Natural killer cell (primary cell): Measurements from ENCODE around the gene ZNF438. TPM values are rescaled to one million over a fixed set of nuclear protein-coding genes. Genes with fewer than 3 reads are reported as not detected.

Experiments used
- ATAC-seq, 3 donors: fragments of 150-1000 bp in 2 of 3; fragments of 200-7000 bp in 1 of 3; cut with Tn5 transposase; 1 replicate in 1 of 3; 2 replicates in 2 of 3; pipeline ENCODE4 v1.10.0; 2021; ENCODE audit warnings: mild to moderate bottlenecking in 2 of 3, moderate library complexity in 2 of 3
- DNase-seq, 2 donors: peaks; one replicate each; pipeline versions ENCODE4 v3.0.0 to v3.0.0-alpha.2; 2013 to 2021; ENCODE audit warnings: mixed read lengths in 1 of 2
- H3K27ac ChIP-seq: one replicate; pipeline ENCODE4 v1.5.1; 2013; ENCODE audit warnings: mild to moderate bottlenecking, low read length
- H3K27me3 ChIP-seq: one replicate; pipeline ENCODE4 v1.6.1; 2013; ENCODE audit warnings: low read length; ENCODE audit not compliant: control insufficient read depth, insufficient read depth
- H3K36me3 ChIP-seq: one replicate; pipeline ENCODE4 v1.6.1; 2013; ENCODE audit warnings: low read length; ENCODE audit not compliant: control insufficient read depth, insufficient read depth
- H3K4me1 ChIP-seq: one replicate; pipeline ENCODE4 v1.6.1; 2013; ENCODE audit warnings: low read length; ENCODE audit not compliant: control insufficient read depth, insufficient read depth
- H3K4me3 ChIP-seq: one replicate; pipeline ENCODE4 v1.5.1; 2013; ENCODE audit warnings: low read length
- H3K9me3 ChIP-seq: one replicate; pipeline ENCODE4 v1.6.1; 2013; ENCODE audit warnings: low read length; ENCODE audit not compliant: control insufficient read depth, insufficient read depth
- H3K27ac Mint-ChIP-seq, 2 donors: one replicate each; pipeline ENCODE4 v1.8.0; 2022; ENCODE audit warnings: mild to moderate bottlenecking in 2 of 2, mixed read lengths in 2 of 2, moderate library complexity in 1 of 2
- H3K27me3 Mint-ChIP-seq, 2 donors: one replicate each; pipeline ENCODE4 v1.8.0; 2022; ENCODE audit warnings: low read depth in 2 of 2, mixed read lengths in 2 of 2
- H3K36me3 Mint-ChIP-seq: one replicate; pipeline ENCODE4 v1.8.0; 2022; ENCODE audit warnings: mixed read lengths
- H3K4me1 Mint-ChIP-seq, 2 donors: one replicate each; pipeline ENCODE4 v1.8.0; 2022; ENCODE audit warnings: mixed read lengths in 2 of 2
- H3K4me3 Mint-ChIP-seq: one replicate; pipeline ENCODE4 v1.8.0; 2022; ENCODE audit warnings: mild to moderate bottlenecking, moderate library complexity, mixed read lengths
- H3K9me3 Mint-ChIP-seq, 2 donors: one replicate each; pipeline ENCODE4 v1.8.0; 2022; ENCODE audit warnings: mixed read lengths in 2 of 2
- WGBS: methylation state at CpG from one replicate; pipeline ENCODE4 v1.1.7; 2013; ENCODE audit warnings: missing lambda C conversion rate; ENCODE audit not compliant: insufficient coverage; 5-methylcytosine and 5-hydroxymethylcytosine counted together
- intact Hi-C: fragments of 100-400 bp; cut with micrococcal nuclease; formaldehyde crosslinking; loops from one replicate; pipeline ENCODE4 v1.14.2; 2022
- total RNA-seq, 4 donors: library from RNA; stranded (reverse); fragments of 120-200 nt in 1 of 4; gene quantifications; one replicate each; pipeline versions ENCODE4 v1.2.3 to v1.2.4, GENCODE V29; 2013 to 2022
- TF ChIP-seq, protein P1 (sequence below): fragments of 200-600 bp; IDR thresholded peaks from one replicate; pipeline ENCODE4 v1.8.0; 2022; ENCODE audit warnings: antibody characterized with exemption

ZNF438 gene
- total RNA-seq, 3 donors from 2014 or later (not counting 1 experiment from before 2014, with no cell fraction given): 2.2 to 3.7 (median 3.7) TPM

DNA sequence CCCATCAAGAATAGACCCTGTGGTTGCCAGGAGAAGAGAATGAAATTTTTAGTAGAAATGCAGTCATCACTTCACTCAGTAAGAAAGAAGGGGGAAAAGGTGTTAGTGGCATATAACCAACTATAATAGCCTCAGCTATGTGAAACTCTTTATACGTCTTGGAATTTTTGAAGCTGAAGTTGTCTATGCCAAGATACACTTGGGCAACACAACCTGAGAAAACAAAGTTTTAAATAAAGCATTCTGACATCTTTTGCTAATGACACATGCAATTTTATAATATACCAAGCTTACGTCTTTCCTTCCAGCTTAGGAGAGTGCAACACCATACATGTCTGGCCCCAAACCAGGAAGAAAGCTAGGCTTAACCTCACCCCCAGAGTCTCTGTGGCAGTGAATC lies 40.8 kb upstream of the ZNF438 start:
- Mint-ChIP-seq H3K4me1 (no peaks in the 10 kb centered on the region), H3K36me3 (no peaks in the 10 kb centered on the region), H3K27ac (no peak overlapping the region), H3K9me3 (no peaks in the 10 kb centered on the region), H3K4me3 (no peak overlapping the region), H3K27me3 (peaks cover 19 to 48% of the 10 kb centered on the region in 2 donors)
- ATAC-seq (no peak), DNase-seq (no peak)
- intact Hi-C loops: no loop called here
- TF ChIP-seq, protein P1, sequence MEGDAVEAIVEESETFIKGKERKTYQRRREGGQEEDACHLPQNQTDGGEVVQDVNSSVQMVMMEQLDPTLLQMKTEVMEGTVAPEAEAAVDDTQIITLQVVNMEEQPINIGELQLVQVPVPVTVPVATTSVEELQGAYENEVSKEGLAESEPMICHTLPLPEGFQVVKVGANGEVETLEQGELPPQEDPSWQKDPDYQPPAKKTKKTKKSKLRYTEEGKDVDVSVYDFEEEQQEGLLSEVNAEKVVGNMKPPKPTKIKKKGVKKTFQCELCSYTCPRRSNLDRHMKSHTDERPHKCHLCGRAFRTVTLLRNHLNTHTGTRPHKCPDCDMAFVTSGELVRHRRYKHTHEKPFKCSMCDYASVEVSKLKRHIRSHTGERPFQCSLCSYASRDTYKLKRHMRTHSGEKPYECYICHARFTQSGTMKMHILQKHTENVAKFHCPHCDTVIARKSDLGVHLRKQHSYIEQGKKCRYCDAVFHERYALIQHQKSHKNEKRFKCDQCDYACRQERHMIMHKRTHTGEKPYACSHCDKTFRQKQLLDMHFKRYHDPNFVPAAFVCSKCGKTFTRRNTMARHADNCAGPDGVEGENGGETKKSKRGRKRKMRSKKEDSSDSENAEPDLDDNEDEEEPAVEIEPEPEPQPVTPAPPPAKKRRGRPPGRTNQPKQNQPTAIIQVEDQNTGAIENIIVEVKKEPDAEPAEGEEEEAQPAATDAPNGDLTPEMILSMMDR: no peak
- Histone ChIP-seq H3K36me3 (no peaks in the 10 kb centered on the region), H3K9me3 (no peaks in the 10 kb centered on the region), H3K27me3 (no peaks in the 10 kb centered on the region), H3K27ac (no peak overlapping the region), H3K4me1 (no peaks in the 10 kb centered on the region), H3K4me3 (no peak overlapping the region)
- WGBS: 89% methylated on average over 2 of the region's 2 CpGs

DNA sequence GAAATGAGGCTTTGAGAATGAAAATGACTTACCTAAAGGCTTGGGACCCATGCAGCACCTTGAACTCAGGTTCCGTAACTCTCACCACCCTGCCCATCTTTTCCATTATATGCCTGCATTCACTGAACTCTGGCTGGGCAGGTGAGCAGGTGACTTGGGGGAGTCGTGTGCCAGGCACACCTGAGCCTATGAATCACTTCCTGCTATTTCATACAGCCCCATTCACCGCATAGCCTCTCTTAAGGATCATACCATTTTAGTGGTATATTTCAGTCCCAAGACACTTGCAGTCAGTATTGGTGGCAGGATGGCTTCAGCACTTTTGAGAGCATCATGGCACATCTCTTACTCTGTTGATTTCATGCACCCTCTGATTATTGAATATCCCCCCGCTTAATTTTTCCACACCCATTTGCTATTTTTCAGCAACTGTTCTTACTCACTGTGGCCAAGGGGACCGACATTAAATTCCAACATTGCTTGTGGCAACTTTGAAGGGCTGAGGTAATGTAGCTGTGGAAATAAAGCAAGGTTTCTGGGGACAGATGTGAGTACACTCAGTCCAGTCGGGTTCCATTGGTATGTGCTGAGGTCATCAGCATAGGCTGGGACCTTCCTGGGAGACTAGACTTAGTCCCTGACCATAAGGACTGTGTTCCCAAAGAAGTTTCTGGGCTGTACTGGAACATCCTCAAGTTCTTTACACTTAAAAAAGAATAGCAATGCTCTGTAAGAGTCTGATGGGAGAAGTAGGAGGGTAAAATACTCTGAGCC lies 39.8 kb upstream of the ZNF438 start:
- intact Hi-C loops: no loop called here
- H3K4me1 Mint-ChIP-seq: no peaks in the 10 kb centered on the region
- H3K36me3 Mint-ChIP-seq: no peaks in the 10 kb centered on the region
- Histone ChIP-seq H3K4me1 (no peaks in the 10 kb centered on the region), H3K27me3 (no peaks in the 10 kb centered on the region), H3K9me3 (no peaks in the 10 kb centered on the region), H3K27ac (no peak overlapping the region), H3K4me3 (no peak overlapping the region), H3K36me3 (no peaks in the 10 kb centered on the region)
- ATAC-seq: no peak
- DNase-seq: no peak
- H3K4me3 Mint-ChIP-seq: no peak overlapping the region
- no peaks in the 10 kb centered on the region for H3K9me3 Mint-ChIP-seq
- peaks cover 19 to 50% of the 10 kb centered on the region in 2 donors for H3K27me3 Mint-ChIP-seq
- H3K27ac Mint-ChIP-seq: no peak overlapping the region
- WGBS: 75% methylated on average over 6 of the region's 6 CpGs
- TF ChIP-seq, protein P1: no peak

DNA sequence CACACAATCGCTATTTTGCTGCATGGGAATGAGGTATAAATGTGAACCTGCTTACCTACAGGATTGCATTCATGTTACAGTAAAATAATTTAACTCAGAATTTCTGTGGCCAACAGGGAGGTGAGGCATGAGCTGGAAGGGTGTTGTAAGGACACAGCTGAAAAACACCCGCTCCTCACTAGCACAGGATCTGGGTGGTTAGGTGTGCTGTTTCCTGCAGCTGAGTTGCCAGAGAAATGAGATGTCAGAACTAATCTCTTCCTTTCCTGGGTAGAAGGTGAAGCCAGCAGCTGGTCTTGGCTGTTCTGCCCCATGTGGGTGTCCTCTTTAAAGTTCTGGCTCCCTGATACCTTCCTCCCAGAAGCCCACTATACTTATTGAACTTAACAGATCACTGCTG lies 39.0 kb upstream of the ZNF438 start:
- 0% methylated on average over 1 of the region's 2 CpGs for WGBS
- Mint-ChIP-seq H3K36me3 (no peaks in the 10 kb centered on the region), H3K4me1 (no peaks in the 10 kb centered on the region), H3K27ac (no peak overlapping the region), H3K27me3 (peaks cover 19 to 50% of the 10 kb centered on the region in 2 donors), H3K9me3 (no peaks in the 10 kb centered on the region), H3K4me3 (no peak overlapping the region)
- Histone ChIP-seq H3K9me3 (no peaks in the 10 kb centered on the region), H3K36me3 (no peaks in the 10 kb centered on the region), H3K4me3 (no peak overlapping the region), H3K4me1 (no peaks in the 10 kb centered on the region), H3K27ac (no peak overlapping the region), H3K27me3 (no peaks in the 10 kb centered on the region)
- no peak for DNase-seq
- no peak for ATAC-seq
- TF ChIP-seq, protein P1: no peak
- intact Hi-C loops: no loop called here

DNA sequence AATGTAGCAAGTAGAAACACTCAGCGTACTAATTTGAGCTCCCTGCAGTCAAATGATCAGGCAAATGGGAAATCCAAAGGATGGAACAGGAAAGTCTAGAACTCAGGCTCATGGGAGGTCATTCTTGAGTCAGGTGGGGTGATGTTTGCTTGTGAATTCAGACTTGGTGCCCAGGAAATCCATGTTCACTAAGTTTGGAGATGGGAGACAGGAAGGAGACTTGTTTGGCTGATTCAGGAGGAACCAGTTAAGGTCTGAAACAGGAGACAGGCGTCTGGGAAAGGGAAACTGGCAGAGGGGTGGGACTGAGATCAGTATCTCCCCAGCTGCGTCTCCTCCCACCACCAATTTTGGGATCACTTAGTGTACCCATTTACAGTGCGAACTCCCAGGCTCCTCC lies 38.4 kb upstream of the ZNF438 start:
- H3K4me3 ChIP-seq: no peak overlapping the region
- H3K27ac Mint-ChIP-seq: no peak overlapping the region
- no peaks in the 10 kb centered on the region for H3K9me3 Mint-ChIP-seq
- TF ChIP-seq, protein P1: no peak
- 61% methylated on average over 3 of the region's 4 CpGs for whole genome bisulfite sequencing
- no peak for DNase-seq
- H3K4me1 ChIP-seq: no peaks in the 10 kb centered on the region
- peaks cover 19 to 50% of the 10 kb centered on the region in 2 donors for H3K27me3 Mint-ChIP-seq
- H3K36me3 ChIP-seq: no peaks in the 10 kb centered on the region
- H3K27ac ChIP-seq: no peak overlapping the region
- no peaks in the 10 kb centered on the region for H3K27me3 ChIP-seq
- intact Hi-C loops: no loop called here
- no peaks in the 10 kb centered on the region for H3K4me1 Mint-ChIP-seq
- no peaks in the 10 kb centered on the region for H3K36me3 Mint-ChIP-seq
- no peaks in the 10 kb centered on the region for H3K9me3 ChIP-seq
- no peak overlapping the region for H3K4me3 Mint-ChIP-seq
- ATAC-seq: no peak
